Measurements from ENCODE around the gene TMBIM6. TPM values are rescaled to one million over a fixed set of nuclear protein-coding genes. Genes with fewer than 3 reads are reported as not detected.
"Not testable (repeated sequence)": the region's sequence is repeated elsewhere in the genome, so short reads cannot be mapped to it uniquely, and the experiment has no call there.

The TMBIM6 gene
- total RNA-seq, 1 donor: 288 TPM

GRCh38 chr12:49748306-49748705, 6.9 kb downstream of the TMBIM6 start:
- Histone ChIP-seq H3K4me1 (ENCODE audit: insufficient read depth, low read length) (peaks cover 75% of the 10 kb centered on the region), H3K9me3 (ENCODE audit: low read depth, low read length) (no peaks in the 10 kb centered on the region), H3K27me3 (ENCODE audit: insufficient read depth, low read length) (no peaks in the 10 kb centered on the region), H3K4me3 (ENCODE audit: low read length) (no peak overlapping the region)

- Histone ChIP-seq H3K27me3 (ENCODE audit: insufficient read depth, low read length) (no peaks in the 10 kb centered on the region), H3K4me1 (ENCODE audit: insufficient read depth, low read length) (peaks cover 75% of the 10 kb centered on the region), H3K4me3 (ENCODE audit: low read length) (no peak overlapping the region)
Observed at GRCh38 chr12:49748800-49749199, 7.4 kb downstream of the TMBIM6 start.

GRCh38 chr12:49750027-49750995, 9.0 kb downstream of the TMBIM6 start:
- H3K27me3 ChIP-seq (ENCODE audit: insufficient read depth, low read length): no peaks in the 10 kb centered on the region
- H3K4me3 ChIP-seq (ENCODE audit: low read length): no peak overlapping the region
- H3K9me3 ChIP-seq (ENCODE audit: low read depth, low read length): no peaks in the 10 kb centered on the region
- H3K4me1 ChIP-seq (ENCODE audit: insufficient read depth, low read length): peaks cover 68% of the 10 kb centered on the region

More at GRCh38 chr12:49748800-49749199, 7.4 kb downstream of the TMBIM6 start:
- H3K9me3 ChIP-seq (ENCODE audit: low read depth, low read length): no peaks in the 10 kb centered on the region

- Histone ChIP-seq H3K9me3 (ENCODE audit: low read depth, low read length) (no peaks in the 10 kb centered on the region), H3K27me3 (ENCODE audit: insufficient read depth, low read length) (no peaks in the 10 kb centered on the region), H3K4me1 (ENCODE audit: insufficient read depth, low read length) (peaks cover 65% of the 10 kb centered on the region), H3K4me3 (ENCODE audit: low read length) (no peak overlapping the region)
Observed at GRCh38 chr12:49750996-49751393, 9.6 kb downstream of the TMBIM6 start.

GRCh38 chr12:49761677-49762467, 20.5 kb downstream of the TMBIM6 start:
- no peaks in the 10 kb centered on the region for H3K9me3 ChIP-seq (ENCODE audit: low read depth, low read length)
- H3K27me3 ChIP-seq (ENCODE audit: insufficient read depth, low read length): no peaks in the 10 kb centered on the region
- no peak overlapping the region for H3K4me3 ChIP-seq (ENCODE audit: low read length)
- peaks cover 25% of the 10 kb centered on the region for H3K4me1 ChIP-seq (ENCODE audit: insufficient read depth, low read length)

GRCh38 chr12:49762468-49762847, 21.1 kb downstream of the TMBIM6 start:
- H3K4me1 ChIP-seq (ENCODE audit: insufficient read depth, low read length): peaks cover 25% of the 10 kb centered on the region

GRCh38 chr12:49763006-49763591, 21.7 kb downstream of the TMBIM6 start:
- Histone ChIP-seq H3K9me3 (ENCODE audit: low read depth, low read length) (no peaks in the 10 kb centered on the region), H3K4me3 (ENCODE audit: low read length) (no peak overlapping the region), H3K4me1 (ENCODE audit: insufficient read depth, low read length) (peaks cover 25% of the 10 kb centered on the region), H3K27me3 (ENCODE audit: insufficient read depth, low read length) (no peaks in the 10 kb centered on the region)

More at GRCh38 chr12:49762468-49762847, 21.1 kb downstream of the TMBIM6 start:
- no peaks in the 10 kb centered on the region for H3K9me3 ChIP-seq (ENCODE audit: low read depth, low read length)
- H3K27me3 ChIP-seq (ENCODE audit: insufficient read depth, low read length): no peaks in the 10 kb centered on the region
- no peak overlapping the region for H3K4me3 ChIP-seq (ENCODE audit: low read length)

- Histone ChIP-seq H3K27me3 (ENCODE audit: insufficient read depth, low read length) (no peaks in the 10 kb centered on the region), H3K4me1 (ENCODE audit: insufficient read depth, low read length) (peaks cover 25% of the 10 kb centered on the region), H3K4me3 (ENCODE audit: low read length) (no peak overlapping the region), H3K9me3 (ENCODE audit: low read depth, low read length) (no peaks in the 10 kb centered on the region)
Observed at GRCh38 chr12:49764126-49764525, 22.8 kb downstream of the TMBIM6 start.

GRCh38 chr12:49766115-49766455, 24.7 kb downstream of the TMBIM6 start:
- Histone ChIP-seq H3K4me3 (ENCODE audit: low read length) (no peak overlapping the region), H3K9me3 (ENCODE audit: low read depth, low read length) (no peaks in the 10 kb centered on the region), H3K27me3 (ENCODE audit: insufficient read depth, low read length) (no peaks in the 10 kb centered on the region), H3K4me1 (ENCODE audit: insufficient read depth, low read length) (peaks cover 25% of the 10 kb centered on the region)

GRCh38 chr12:49767333-49767732, 26.0 kb downstream of the TMBIM6 start:
- Histone ChIP-seq H3K9me3 (ENCODE audit: low read depth, low read length) (no peaks in the 10 kb centered on the region), H3K4me1 (ENCODE audit: insufficient read depth, low read length) (peaks cover 20% of the 10 kb centered on the region), H3K4me3 (ENCODE audit: low read length) (no peak overlapping the region), H3K27me3 (ENCODE audit: insufficient read depth, low read length) (no peaks in the 10 kb centered on the region)

GRCh38 chr12:49773102-49773501, 31.7 kb downstream of the TMBIM6 start:
- peaks cover 14% of the 10 kb centered on the region for H3K4me1 ChIP-seq (ENCODE audit: insufficient read depth, low read length)

GRCh38 chr12:49776413-49776812, 35.1 kb downstream of the TMBIM6 start:
- H3K4me1 ChIP-seq (ENCODE audit: insufficient read depth, low read length): peaks cover 17% of the 10 kb centered on the region
- H3K4me3 ChIP-seq (ENCODE audit: low read length): no peak overlapping the region
- H3K9me3 ChIP-seq (ENCODE audit: low read depth, low read length): no peaks in the 10 kb centered on the region
- H3K27me3 ChIP-seq (ENCODE audit: insufficient read depth, low read length): no peaks in the 10 kb centered on the region

More at GRCh38 chr12:49773102-49773501, 31.7 kb downstream of the TMBIM6 start:
- not testable (repeated sequence) for H3K9me3 ChIP-seq (ENCODE audit: low read depth, low read length); H3K27me3 ChIP-seq (ENCODE audit: insufficient read depth, low read length); H3K4me3 ChIP-seq (ENCODE audit: low read length)

GRCh38 chr12:49776858-49777257, 35.5 kb downstream of the TMBIM6 start:
- Histone ChIP-seq H3K4me3 (ENCODE audit: low read length) (no peak overlapping the region), H3K27me3 (ENCODE audit: insufficient read depth, low read length) (no peaks in the 10 kb centered on the region), H3K9me3 (ENCODE audit: low read depth, low read length) (no peaks in the 10 kb centered on the region), H3K4me1 (ENCODE audit: insufficient read depth, low read length) (peaks cover 17% of the 10 kb centered on the region)

GRCh38 chr12:49777341-49777740, 36.0 kb downstream of the TMBIM6 start:
- H3K27me3 ChIP-seq (ENCODE audit: insufficient read depth, low read length): no peaks in the 10 kb centered on the region
- H3K4me1 ChIP-seq (ENCODE audit: insufficient read depth, low read length): peaks cover 17% of the 10 kb centered on the region
- no peaks in the 10 kb centered on the region for H3K9me3 ChIP-seq (ENCODE audit: low read depth, low read length)
- no peak overlapping the region for H3K4me3 ChIP-seq (ENCODE audit: low read length)

Measured in mononuclear cell (primary cell).